ENCODE data around the gene VPS8.

GRCh38 chr3:184772667-184773272 lies 39.2 kb upstream of the VPS8 start:
- no peak for TF ChIP-seq POLR2AphosphoS5 (IDR thresholded peaks at IDR 0.05)
- no peak for TF ChIP-seq CTCF (IDR thresholded peaks at IDR 0.05)
